CD4-positive, CD25-positive, alpha-beta regulatory T cell (primary cell): ENCODE results near the gene RASGEF1C. TPM values are rescaled to one million over a fixed set of nuclear protein-coding genes. Genes with fewer than 3 reads are reported as not detected.

Experiments
- ATAC-seq, 2 donors: fragments of 150-1000 bp; cut with Tn5 transposase; one replicate each; pipeline ENCODE4 v1.10.0; 2021; ENCODE audit warnings: low read depth in 2 of 2, moderate number of reproducible peaks in 2 of 2, moderate library complexity in 1 of 2
- DNase-seq, 3 donors: peaks; one replicate each; pipeline versions ENCODE4 v3.0.0 to v3.0.0-alpha.2; 2012 to 2022; ENCODE audit warnings: mixed read lengths in 1 of 3
- H3K27ac ChIP-seq: one replicate; pipeline ENCODE4 v1.7.0; 2013; ENCODE audit warnings: mild to moderate bottlenecking, low read length; ENCODE audit not compliant: insufficient read depth, poor library complexity, severe bottlenecking
- H3K27me3 ChIP-seq: one replicate; pipeline ENCODE4 v1.7.0; 2013; ENCODE audit warnings: low read length; ENCODE audit not compliant: control insufficient read depth, insufficient read depth
- H3K36me3 ChIP-seq: one replicate; pipeline ENCODE4 v1.7.0; 2013; ENCODE audit warnings: mild to moderate bottlenecking, low read length, moderate library complexity; ENCODE audit not compliant: control insufficient read depth, insufficient read depth
- H3K4me1 ChIP-seq: 2 replicates; pipeline ENCODE4 v1.7.0; 2013; ENCODE audit warnings: mild to moderate bottlenecking, low read length; ENCODE audit not compliant: insufficient read depth, control insufficient read depth, poor library complexity, severe bottlenecking
- H3K4me3 ChIP-seq: one replicate; pipeline ENCODE4 v1.7.0; 2013; ENCODE audit warnings: low read depth, mild to moderate bottlenecking, low read length, moderate library complexity
- H3K9me3 ChIP-seq, 2 experiments: 1 replicate in 1 of 2; 2 replicates in 1 of 2; pipeline ENCODE4 v1.7.0; 2013; ENCODE audit warnings: low read length in 2 of 2, mild to moderate bottlenecking in 1 of 2, moderate library complexity in 1 of 2; ENCODE audit not compliant: control insufficient read depth in 2 of 2
- H3K27ac Mint-ChIP-seq, 3 donors: one replicate each; pipeline ENCODE4 v1.8.0; 2020 to 2022; ENCODE audit warnings: mild to moderate bottlenecking in 3 of 3, mixed read lengths in 3 of 3, moderate library complexity in 2 of 3
- H3K27me3 Mint-ChIP-seq: one replicate; pipeline ENCODE4 v1.8.0; 2022; ENCODE audit warnings: mild to moderate bottlenecking, mixed read lengths
- H3K36me3 Mint-ChIP-seq: one replicate; pipeline ENCODE4 v1.8.0; 2020; ENCODE audit warnings: mixed read lengths
- H3K4me1 Mint-ChIP-seq, 4 donors: one replicate each; pipeline ENCODE4 v1.8.0; 2020 to 2022; ENCODE audit warnings: mixed read lengths in 4 of 4, mild to moderate bottlenecking in 1 of 4
- H3K4me3 Mint-ChIP-seq, 4 donors: one replicate each; pipeline ENCODE4 v1.8.0; 2020 to 2022; ENCODE audit warnings: mild to moderate bottlenecking in 4 of 4, mixed read lengths in 4 of 4, moderate library complexity in 3 of 4
- H3K9me3 Mint-ChIP-seq, 7 donors: one replicate each; pipeline ENCODE4 v1.8.0; 2020 to 2022; ENCODE audit warnings: mixed read lengths in 7 of 7, mild to moderate bottlenecking in 3 of 7, moderate library complexity in 2 of 7
- polyA plus RNA-seq, 4 donors: library from polyadenylated mRNA; unstranded; fragments of 300-500 nt; fragmentation: Illumina TruSeq; gene quantifications; one replicate each; pipeline ENCODE4 v1.2.3, GENCODE V29; 2021
- total RNA-seq: library from RNA; stranded (reverse); gene quantifications from one replicate; pipeline ENCODE4 v1.2.3, GENCODE V29; 2022

Gene RASGEF1C
- total and polyA plus RNA-seq, 5 donors from 2014 or later: not detected

DNA sequence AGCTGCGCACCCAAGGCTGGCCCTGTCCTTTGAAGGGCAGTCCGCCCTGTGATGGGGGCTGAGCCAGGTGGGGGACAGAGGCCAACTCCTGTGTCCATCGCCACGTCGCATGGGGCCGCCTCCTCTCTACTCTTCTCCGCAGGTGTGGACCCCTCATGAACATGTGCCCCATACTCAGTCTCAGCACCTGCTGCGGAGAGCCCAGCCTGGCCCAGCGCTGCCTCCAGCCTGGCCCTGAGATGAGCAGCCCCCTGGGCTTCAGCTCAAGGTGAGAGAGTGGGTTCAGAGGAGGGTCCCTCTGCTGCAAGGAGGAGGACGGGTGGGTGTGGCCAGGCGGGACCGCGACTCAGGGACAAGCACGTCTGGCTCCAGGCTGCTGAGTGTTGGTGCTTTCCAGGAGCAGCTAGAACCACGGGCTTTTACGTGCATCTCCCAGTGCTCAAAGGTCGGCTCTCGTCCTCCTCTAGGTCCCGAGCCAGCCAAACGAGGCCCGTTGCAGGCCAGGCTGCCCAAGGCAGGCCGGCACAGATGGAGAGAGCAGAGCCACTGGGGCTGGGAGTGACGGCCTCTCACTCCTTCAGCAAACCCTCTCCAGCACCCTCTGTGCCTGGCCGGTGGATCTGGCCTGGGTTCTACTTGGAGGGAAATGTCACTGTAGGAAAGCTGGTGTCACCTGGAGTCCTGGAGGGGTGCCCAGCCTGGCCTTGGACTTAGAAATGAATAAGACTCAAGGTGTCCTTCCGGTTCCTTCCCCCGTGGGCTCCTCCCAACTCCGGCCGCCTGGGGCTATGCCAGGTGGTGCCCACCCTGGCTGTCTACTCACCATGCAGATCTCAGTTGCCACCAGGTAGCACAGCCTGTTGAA, 88.5 kb downstream of the RASGEF1C start:
- H3K9me3 ChIP-seq: no peaks in the 10 kb centered on the region
- no peak overlapping the region for H3K27ac ChIP-seq
- no peaks in the 10 kb centered on the region for H3K36me3 ChIP-seq
- H3K27me3 ChIP-seq: no peaks in the 10 kb centered on the region
- Mint-ChIP-seq H3K4me1 (no peaks in the 10 kb centered on the region), H3K9me3 (no peaks in the 10 kb centered on the region), H3K27me3 (peaks cover 5% of the 10 kb centered on the region), H3K27ac (no peak overlapping the region), H3K4me3 (no peak overlapping the region), H3K36me3 (no peaks in the 10 kb centered on the region)
- no peaks in the 10 kb centered on the region for H3K4me1 ChIP-seq
- H3K4me3 ChIP-seq: no peak overlapping the region
- no peak for ATAC-seq
- DNase-seq: no peak

DNA sequence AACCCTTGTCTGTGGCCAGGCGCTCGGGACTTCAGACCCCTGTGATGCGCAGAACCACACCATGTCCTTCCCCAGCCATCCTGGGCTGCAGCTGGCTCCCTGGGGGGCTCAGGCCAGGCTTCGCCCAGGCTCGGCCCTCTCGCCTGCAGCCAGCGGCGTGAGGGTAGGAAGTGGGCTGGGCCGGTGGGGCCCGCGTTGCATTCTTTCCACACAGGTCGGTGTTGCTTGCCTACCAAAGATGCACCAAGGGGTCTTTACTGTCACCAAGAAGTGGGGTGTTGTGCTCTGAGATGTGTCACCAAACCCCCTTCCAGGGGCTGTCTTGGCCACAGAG, 89.1 kb downstream of the RASGEF1C start:
- Histone ChIP-seq H3K27ac (no peak overlapping the region), H3K9me3 (no peaks in the 10 kb centered on the region), H3K27me3 (no peaks in the 10 kb centered on the region), H3K4me1 (no peaks in the 10 kb centered on the region), H3K4me3 (no peak overlapping the region), H3K36me3 (no peaks in the 10 kb centered on the region)
- no peak for ATAC-seq
- Mint-ChIP-seq H3K36me3 (no peaks in the 10 kb centered on the region), H3K9me3 (no peaks in the 10 kb centered on the region), H3K4me1 (no peaks in the 10 kb centered on the region), H3K27me3 (peaks cover 5% of the 10 kb centered on the region), H3K27ac (no peak overlapping the region), H3K4me3 (no peak overlapping the region)
- no peak for DNase-seq

DNA sequence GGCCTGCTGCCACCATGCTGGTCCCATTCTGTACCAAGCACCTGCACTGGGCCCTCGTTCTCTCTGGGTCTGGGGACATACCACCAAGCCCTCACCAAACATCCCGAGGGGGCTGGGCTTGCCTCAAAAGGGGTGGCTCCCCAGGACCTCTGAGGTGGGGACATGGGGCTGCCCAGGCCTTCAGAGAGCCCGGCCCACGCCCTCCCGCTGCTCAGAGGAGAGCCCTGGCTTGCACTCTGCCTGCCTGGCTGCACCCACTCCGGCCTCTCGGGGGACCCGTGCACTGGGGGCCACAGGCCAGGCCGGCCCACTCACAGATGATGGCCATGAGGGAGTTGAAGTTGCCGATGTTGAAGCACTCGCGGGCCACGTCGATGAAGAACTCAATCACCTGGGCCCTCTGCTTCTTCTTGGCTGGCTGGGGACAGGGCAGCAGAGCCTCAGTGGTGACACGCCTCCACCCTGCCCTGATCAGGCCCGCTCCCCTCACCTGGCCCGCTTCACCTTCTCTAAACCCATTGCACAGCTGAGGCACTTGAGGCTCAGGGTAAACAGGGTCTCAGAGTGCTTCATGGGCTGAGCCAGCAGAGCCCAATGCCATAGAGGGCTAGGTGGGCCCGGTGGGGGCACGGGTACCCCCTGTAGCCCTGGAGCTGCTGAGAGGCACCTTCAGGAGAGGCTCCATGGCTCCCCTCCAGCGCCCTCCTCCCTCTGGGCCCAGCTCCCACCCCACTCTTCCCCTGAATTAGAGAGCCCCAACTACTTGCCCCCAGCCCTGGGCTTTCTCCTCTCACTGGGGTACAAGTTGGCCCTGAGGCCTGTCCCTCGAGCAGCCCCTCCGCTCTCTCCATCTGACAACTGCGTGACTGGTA, 89.7 kb downstream of the RASGEF1C start:
- Mint-ChIP-seq H3K27me3 (peaks cover 5% of the 10 kb centered on the region), H3K4me1 (no peaks in the 10 kb centered on the region), H3K4me3 (no peak overlapping the region), H3K27ac (no peak overlapping the region), H3K36me3 (no peaks in the 10 kb centered on the region), H3K9me3 (no peaks in the 10 kb centered on the region)
- no peak overlapping the region for H3K27ac ChIP-seq
- no peak overlapping the region for H3K4me3 ChIP-seq
- H3K27me3 ChIP-seq: no peaks in the 10 kb centered on the region
- ATAC-seq (no peak), DNase-seq (no peak)
- H3K4me1 ChIP-seq: no peaks in the 10 kb centered on the region
- H3K36me3 ChIP-seq: no peaks in the 10 kb centered on the region
- H3K9me3 ChIP-seq: no peaks in the 10 kb centered on the region

DNA sequence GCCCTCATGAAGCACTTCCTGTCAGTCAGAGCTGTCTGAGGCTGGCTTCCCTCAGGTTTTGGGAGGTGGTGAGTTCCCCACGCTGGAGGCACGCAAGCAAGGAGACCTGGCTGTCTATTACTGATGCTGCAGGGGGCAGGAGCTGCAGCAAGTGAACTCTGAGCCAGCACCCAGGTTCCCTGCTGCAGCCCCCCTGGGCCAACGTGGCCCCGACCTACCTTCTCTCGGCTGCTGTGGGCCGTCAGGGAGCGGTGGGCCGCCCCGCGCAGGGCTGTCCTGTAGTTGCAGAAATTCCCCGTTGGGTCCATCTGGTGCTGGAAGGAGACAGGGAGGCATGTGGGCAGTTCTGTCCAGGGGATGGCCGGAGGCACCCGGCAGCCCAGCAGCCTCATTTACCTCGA, 90.6 kb downstream of the RASGEF1C start:
- Histone ChIP-seq H3K4me3 (no peak overlapping the region), H3K27me3 (no peaks in the 10 kb centered on the region), H3K36me3 (no peaks in the 10 kb centered on the region), H3K9me3 (no peaks in the 10 kb centered on the region), H3K27ac (no peak overlapping the region), H3K4me1 (no peaks in the 10 kb centered on the region)
- Mint-ChIP-seq H3K27ac (no peak overlapping the region), H3K4me1 (no peaks in the 10 kb centered on the region), H3K4me3 (no peak overlapping the region), H3K9me3 (no peaks in the 10 kb centered on the region), H3K27me3 (no peaks in the 10 kb centered on the region), H3K36me3 (no peaks in the 10 kb centered on the region)
- ATAC-seq: no peak
- no peak for DNase-seq

DNA sequence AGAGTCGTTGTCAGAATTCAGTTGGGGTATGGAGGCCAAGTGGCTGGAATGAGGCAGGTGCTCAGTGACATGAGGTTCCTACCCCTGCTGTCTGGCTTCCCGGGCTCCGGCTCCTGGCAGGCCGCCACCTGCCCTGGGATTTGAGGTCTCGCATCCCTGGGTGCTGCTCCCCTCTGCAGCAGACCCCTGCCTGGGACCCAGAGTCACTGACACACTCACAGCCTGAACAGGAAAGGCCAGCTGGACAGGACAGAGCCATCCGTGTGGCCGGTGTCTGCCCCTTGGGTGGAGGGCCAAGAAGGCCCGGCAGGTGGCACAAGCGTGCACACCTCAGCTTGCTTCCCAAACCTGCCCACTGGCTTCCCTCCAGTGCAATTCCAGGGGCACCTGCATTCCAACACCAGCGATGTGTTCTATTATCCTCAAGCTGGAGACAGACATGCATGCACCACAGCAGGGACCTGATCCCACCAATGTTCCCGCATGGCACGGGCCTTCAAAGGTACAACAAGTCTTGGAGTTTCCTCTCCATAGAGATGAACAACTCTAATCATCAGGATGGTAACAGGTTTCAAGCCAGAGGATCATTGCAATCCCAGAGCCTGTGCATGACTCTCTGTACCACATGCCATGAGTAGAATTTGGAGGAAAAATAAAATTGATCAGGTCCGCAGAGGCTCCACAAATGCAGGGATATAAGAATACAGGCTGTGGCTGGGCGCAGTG, 91.8 kb downstream of the RASGEF1C start:
- Histone ChIP-seq H3K36me3 (no peaks in the 10 kb centered on the region), H3K4me1 (no peaks in the 10 kb centered on the region), H3K27ac (no peak overlapping the region), H3K9me3 (no peaks in the 10 kb centered on the region), H3K27me3 (no peaks in the 10 kb centered on the region), H3K4me3 (no peak overlapping the region)
- Mint-ChIP-seq H3K27ac (no peak overlapping the region), H3K27me3 (no peaks in the 10 kb centered on the region), H3K9me3 (no peaks in the 10 kb centered on the region), H3K36me3 (no peaks in the 10 kb centered on the region), H3K4me3 (no peak overlapping the region), H3K4me1 (no peaks in the 10 kb centered on the region)
- ATAC-seq: no peak
- no peak for DNase-seq

DNA sequence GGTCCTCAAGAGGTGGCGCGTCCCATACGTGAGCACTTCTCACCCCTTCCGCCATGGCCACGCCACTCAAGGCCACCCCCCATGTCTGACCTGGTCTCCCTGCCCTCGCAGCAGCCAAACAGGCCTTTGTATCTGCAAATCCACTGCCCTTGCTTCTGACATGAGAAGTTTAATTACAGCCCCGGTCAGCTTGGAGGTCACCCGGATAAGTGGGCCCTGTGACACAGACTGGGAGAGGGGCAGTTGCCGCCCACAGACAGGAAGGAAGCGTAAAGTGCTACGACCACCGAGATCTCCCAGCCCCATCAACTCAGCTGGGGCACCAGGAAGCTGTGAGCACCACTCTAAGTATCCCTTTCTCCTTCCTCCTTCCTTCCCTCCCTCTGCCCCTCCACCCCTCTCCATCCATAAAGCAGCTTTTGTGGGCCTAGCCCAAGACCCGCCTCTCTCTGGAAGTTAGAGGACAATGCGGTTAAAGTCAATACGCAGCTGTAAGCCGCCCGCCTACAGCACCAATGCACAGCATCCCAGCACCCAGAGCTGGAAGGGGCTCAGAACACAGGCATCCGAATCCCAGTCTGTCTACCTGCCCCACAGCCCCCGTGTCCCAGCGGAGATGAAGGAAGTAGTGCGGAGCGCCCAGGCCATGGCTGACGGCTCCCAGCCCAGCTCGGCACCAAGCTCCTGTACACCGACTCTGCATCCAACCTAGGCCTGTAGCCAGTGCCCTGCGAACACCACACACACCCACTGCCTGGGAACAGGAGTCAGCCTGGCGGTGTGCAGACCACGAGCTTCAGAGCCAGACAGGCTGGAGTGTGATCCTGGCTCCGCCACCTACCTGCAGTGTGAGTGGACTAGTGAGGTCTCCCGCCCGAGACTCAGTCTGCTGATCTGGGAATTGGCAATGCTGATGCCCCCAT, 92.7 kb downstream of the RASGEF1C start:
- Histone ChIP-seq H3K9me3 (no peaks in the 10 kb centered on the region), H3K4me1 (no peaks in the 10 kb centered on the region), H3K36me3 (no peaks in the 10 kb centered on the region), H3K27ac (no peak overlapping the region), H3K4me3 (no peak overlapping the region), H3K27me3 (no peaks in the 10 kb centered on the region)
- Mint-ChIP-seq H3K36me3 (no peaks in the 10 kb centered on the region), H3K4me1 (no peaks in the 10 kb centered on the region), H3K9me3 (no peaks in the 10 kb centered on the region), H3K27me3 (no peaks in the 10 kb centered on the region), H3K4me3 (no peak overlapping the region), H3K27ac (no peak overlapping the region)
- ATAC-seq: no peak
- no peak for DNase-seq
